HUES64 (cell line): Measurements from ENCODE around the gene TBRG1.

ENCODE experiments used
- H3K27ac ChIP-seq: 2 replicates; pipeline ENCODE4 v1.7.0; 2013; ENCODE audit warnings: low read depth, low read length, inconsistent platforms
- H3K27me3 ChIP-seq: 2 replicates; pipeline ENCODE4 v1.6.1; 2013; ENCODE audit warnings: mild to moderate bottlenecking, low read length; ENCODE audit not compliant: insufficient read depth
- H3K36me3 ChIP-seq: 2 replicates; pipeline ENCODE4 v1.6.1; 2013; ENCODE audit warnings: mild to moderate bottlenecking, low read length; ENCODE audit not compliant: insufficient read depth
- H3K4me1 ChIP-seq: 2 replicates; pipeline ENCODE4 v1.6.1; 2013; ENCODE audit warnings: mild to moderate bottlenecking, low read length, moderate library complexity; ENCODE audit not compliant: insufficient read depth
- H3K4me3 ChIP-seq: 2 replicates; pipeline ENCODE4 v1.5.1; 2013; ENCODE audit warnings: mild to moderate bottlenecking, low read length, moderate library complexity
- H3K9ac ChIP-seq: 2 replicates; pipeline ENCODE4 v1.6.1; 2013; ENCODE audit warnings: mild to moderate bottlenecking, low read depth, low read length
- H3K9me3 ChIP-seq: 2 replicates; pipeline ENCODE4 v1.6.1; 2013; ENCODE audit warnings: low read depth, low read length; ENCODE audit not compliant: insufficient read depth
- WGBS: fragments of 150-250, 120-280 bp; methylation state at CpG from one replicate; pipeline ENCODE4 v1.1.7; 2013; ENCODE audit warnings: missing lambda C conversion rate; 5-methylcytosine and 5-hydroxymethylcytosine counted together

TBRG1 gene

DNA sequence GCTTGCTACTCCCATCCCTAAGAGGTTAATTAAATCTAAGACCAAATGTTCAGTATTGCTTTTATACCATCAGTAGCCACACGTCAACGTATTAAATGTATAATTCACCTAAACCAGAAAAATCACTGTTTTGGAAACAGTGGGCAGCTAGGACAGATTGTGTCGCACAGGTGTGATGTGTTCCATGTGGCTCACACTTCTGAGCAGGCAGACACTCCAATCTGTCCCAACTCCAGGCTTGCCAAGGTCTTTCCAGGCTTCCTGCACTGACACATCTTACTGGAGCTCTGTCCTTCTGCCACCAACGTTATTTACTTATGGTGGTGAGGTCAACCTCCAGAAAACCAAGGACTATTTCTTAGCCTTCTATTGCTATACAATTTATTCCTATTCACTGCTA, 39.4 kb downstream of the TBRG1 start:
- H3K27me3 ChIP-seq = no peaks in the 10 kb centered on the region
- 88% methylated on average over 4 of the region's 4 CpGs for WGBS
- H3K36me3 ChIP-seq = no peaks in the 10 kb centered on the region
- H3K9ac ChIP-seq = no peak overlapping the region
- peaks cover 9% of the 10 kb centered on the region for H3K4me1 ChIP-seq
- H3K27ac ChIP-seq = no peak overlapping the region
- no peaks in the 10 kb centered on the region for H3K9me3 ChIP-seq
- H3K4me3 ChIP-seq = no peak overlapping the region

- no peak overlapping the region for H3K4me3 ChIP-seq
- WGBS = 95% methylated on average over 2 of the region's 2 CpGs
- no peak overlapping the region for H3K27ac ChIP-seq
- H3K36me3 ChIP-seq = no peaks in the 10 kb centered on the region
- no peaks in the 10 kb centered on the region for H3K4me1 ChIP-seq
- H3K9me3 ChIP-seq = no peaks in the 10 kb centered on the region
- H3K27me3 ChIP-seq = peaks cover 3% of the 10 kb centered on the region; the same call in 1 of the 2 replicates
- no peak overlapping the region for H3K9ac ChIP-seq
Measured at GRCh38 chr11:124663861-124664260, 41.2 kb downstream of the TBRG1 start.

DNA sequence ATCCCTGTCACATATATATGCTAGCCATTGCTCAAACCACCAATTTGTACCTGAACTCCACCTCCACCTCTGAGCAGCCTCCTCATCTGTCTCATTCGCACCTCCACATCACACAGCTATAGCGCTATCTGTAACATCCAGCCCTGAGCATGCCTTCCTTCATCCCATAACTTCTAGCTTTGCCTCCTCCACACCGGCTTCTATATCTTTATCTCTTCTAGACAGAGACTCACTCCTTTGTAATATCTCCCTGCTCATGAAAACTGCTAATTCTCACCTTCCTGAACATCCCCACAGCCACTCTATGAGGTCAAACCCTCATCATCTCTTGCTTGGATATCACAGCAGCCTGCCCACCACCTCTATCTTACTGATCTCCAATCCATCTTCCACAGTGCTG, 44.9 kb downstream of the TBRG1 start:
- H3K9me3 ChIP-seq = no peaks in the 10 kb centered on the region
- H3K4me1 ChIP-seq = no peaks in the 10 kb centered on the region
- no peak overlapping the region for H3K27ac ChIP-seq
- no peaks in the 10 kb centered on the region for H3K36me3 ChIP-seq
- no peak overlapping the region for H3K9ac ChIP-seq
- 91% methylated on average over 3 of the region's 3 CpGs for WGBS
- no peak overlapping the region for H3K4me3 ChIP-seq
- H3K27me3 ChIP-seq = peaks cover 32% of the 10 kb centered on the region

DNA sequence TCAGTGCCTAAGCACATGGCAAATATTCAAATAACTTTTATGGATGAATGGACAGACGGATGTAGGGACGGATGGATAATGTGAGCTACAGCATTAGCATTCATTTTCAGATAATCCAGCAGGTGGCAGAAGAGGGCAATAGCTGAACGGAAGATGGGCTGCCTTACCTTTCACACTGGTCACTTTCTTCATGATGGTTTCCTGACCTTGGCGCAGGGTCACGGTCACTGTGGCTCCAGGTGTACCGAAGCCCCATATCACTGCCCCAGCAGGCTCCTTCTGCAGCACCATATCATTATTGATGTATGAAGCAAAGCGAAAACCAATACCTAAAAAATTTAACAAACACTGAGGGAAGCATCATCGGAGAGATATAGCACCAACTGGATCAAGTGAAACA, 46.5 kb downstream of the TBRG1 start:
- peaks cover 41% of the 10 kb centered on the region for H3K27me3 ChIP-seq
- no peak overlapping the region for H3K27ac ChIP-seq
- no peaks in the 10 kb centered on the region for H3K36me3 ChIP-seq
- WGBS = 37% methylated on average over 8 of the region's 8 CpGs
- no peaks in the 10 kb centered on the region for H3K4me1 ChIP-seq
- no peak overlapping the region for H3K4me3 ChIP-seq
- no peaks in the 10 kb centered on the region for H3K9me3 ChIP-seq
- no peak overlapping the region for H3K9ac ChIP-seq

- Histone ChIP-seq H3K9me3 (no peaks in the 10 kb centered on the region), H3K36me3 (no peaks in the 10 kb centered on the region), H3K9ac (no peak overlapping the region), H3K4me1 (0 out of 2 replicates have a peak, but pooled peaks cover 2% of the 10 kb centered on the region), H3K4me3 (no peak overlapping the region), H3K27ac (no peak overlapping the region), H3K27me3 (peaks cover 41% of the 10 kb centered on the region)
- WGBS = 73% methylated on average over 3 of the region's 3 CpGs
Measured at GRCh38 chr11:124670732-124671131, 48.1 kb downstream of the TBRG1 start.

- Histone ChIP-seq H3K9ac (peak overlapping the region; percentile 95; the same call in 1 of the 2 replicates), H3K27ac (no peak overlapping the region), H3K4me1 (0 out of 2 replicates have a peak, but pooled peaks cover 2% of the 10 kb centered on the region), H3K36me3 (no peaks in the 10 kb centered on the region), H3K4me3 (peak overlapping the region; percentile 90), H3K9me3 (no peaks in the 10 kb centered on the region), H3K27me3 (peaks cover 41% of the 10 kb centered on the region)
- WGBS = 90% methylated on average over 5 of the region's 7 CpGs
Measured at GRCh38 chr11:124672536-124673215, 50.0 kb downstream of the TBRG1 start.

GRCh38 chr11:124673333-124674167, 50.9 kb downstream of the TBRG1 start, which contains the start of the genes SIAE and SPA17:
TSS of gene SIAE (minus strand) at chr11:124673739. CDS start at chr11:124673708, 31 bp downstream.
TSS of gene SPA17 (plus strand) at chr11:124673904. CDS start at chr11:124675265, 1,361 bp downstream.
- 0 out of 2 replicates have a peak, but pooled peaks cover 2% of the 10 kb centered on the region for H3K4me1 ChIP-seq
- peaks cover 38% of the 10 kb centered on the region for H3K27me3 ChIP-seq
- H3K9me3 ChIP-seq = no peaks in the 10 kb centered on the region
- H3K4me3 ChIP-seq = peak within 1 kb of the TSS; percentile 90
- peak within 1 kb of the TSS; percentile 51 for H3K27ac ChIP-seq
- no peaks in the 10 kb centered on the region for H3K36me3 ChIP-seq
- WGBS = under 1% methylated on average over 58 of the region's 58 CpGs
- peak within 1 kb of the TSS; percentile 95 for H3K9ac ChIP-seq

- 29% methylated on average over 18 of the region's 18 CpGs for WGBS
- peak overlapping the region; percentile 51; the same call in 1 of the 2 replicates for H3K27ac ChIP-seq
- H3K36me3 ChIP-seq = no peaks in the 10 kb centered on the region
- H3K9me3 ChIP-seq = no peaks in the 10 kb centered on the region
- peak overlapping the region; percentile 90 for H3K4me3 ChIP-seq
- peaks cover 38% of the 10 kb centered on the region for H3K27me3 ChIP-seq
- H3K4me1 ChIP-seq = 0 out of 2 replicates have a peak, but pooled peaks cover 2% of the 10 kb centered on the region
- peak overlapping the region; percentile 83 for H3K9ac ChIP-seq
Measured at GRCh38 chr11:124674168-124674517, 51.5 kb downstream of the TBRG1 start.

DNA sequence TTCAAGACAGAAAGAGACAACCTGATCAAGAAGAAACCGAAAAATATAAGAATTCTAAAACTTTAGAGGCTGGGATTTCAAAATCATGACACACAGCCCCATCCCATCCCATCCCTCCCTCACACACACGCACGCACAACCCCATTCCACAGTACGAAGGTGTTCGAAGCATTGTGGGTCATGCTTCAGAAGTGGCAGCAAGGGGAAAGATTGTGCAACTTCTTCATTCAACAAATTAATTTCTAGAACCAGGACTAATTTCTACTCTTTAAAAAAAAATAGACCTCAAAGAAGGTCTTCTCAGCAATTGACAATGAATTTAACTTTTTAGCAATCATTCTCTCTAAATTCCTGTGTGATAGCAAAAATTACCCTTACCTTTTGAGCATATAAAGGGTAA, 51.9 kb downstream of the TBRG1 start:
- H3K4me3 ChIP-seq = peak overlapping the region; percentile 90
- no peak overlapping the region for H3K27ac ChIP-seq
- no peaks in the 10 kb centered on the region for H3K9me3 ChIP-seq
- 89% methylated on average over 5 of the region's 5 CpGs for WGBS
- H3K36me3 ChIP-seq = no peaks in the 10 kb centered on the region
- H3K9ac ChIP-seq = no peak overlapping the region
- peaks cover 34% of the 10 kb centered on the region for H3K27me3 ChIP-seq
- 0 out of 2 replicates have a peak, but pooled peaks cover 2% of the 10 kb centered on the region for H3K4me1 ChIP-seq

- Histone ChIP-seq H3K4me1 (0 out of 2 replicates have a peak, but pooled peaks cover 2% of the 10 kb centered on the region), H3K36me3 (no peaks in the 10 kb centered on the region), H3K27me3 (peaks cover 18% of the 10 kb centered on the region), H3K9ac (no peak overlapping the region), H3K4me3 (no peak overlapping the region), H3K9me3 (no peaks in the 10 kb centered on the region), H3K27ac (no peak overlapping the region)
- WGBS = 96% methylated on average over 2 of the region's 2 CpGs
Measured at GRCh38 chr11:124676386-124676785, 53.7 kb downstream of the TBRG1 start.

GRCh38 chr11:124678416-124678815, 55.8 kb downstream of the TBRG1 start:
- 0 out of 2 replicates have a peak, but pooled peaks cover 2% of the 10 kb centered on the region for H3K4me1 ChIP-seq
- no peaks in the 10 kb centered on the region for H3K36me3 ChIP-seq
- H3K9me3 ChIP-seq = no peaks in the 10 kb centered on the region
- peaks cover under 1% of the 10 kb centered on the region for H3K27me3 ChIP-seq
- no peak overlapping the region for H3K9ac ChIP-seq
- H3K27ac ChIP-seq = no peak overlapping the region
- H3K4me3 ChIP-seq = no peak overlapping the region
- 96% methylated on average over 5 of the region's 5 CpGs for WGBS
